GM12892 (cell line): Measurements from ENCODE around the gene RNASE9.

Experiments used
- POLR2AphosphoS5 ChIP-seq: IDR thresholded peaks from 2 replicates; pipeline ENCODE4 v1.6.1; 2011; ENCODE audit warnings: low read depth, low read length, control low read depth
- TAF1 ChIP-seq: IDR thresholded peaks from 2 replicates; pipeline ENCODE4 v1.6.1; 2011; ENCODE audit warnings: low read depth, mild to moderate bottlenecking, control low read depth, low read length, borderline replicate concordance

- TF ChIP-seq POLR2AphosphoS5 (no peak), TAF1 (no peak)
These were observed 9.9 kb downstream of the RNASE9 start for GRCh38 chr14:20550926-20551325.
